Hematopoietic multipotent progenitor cell treated with erythropoietin and hydrocortisone succinate and interleukin-3 and kit ligand, for 4 days (in vitro differentiated cells): Measurements from ENCODE around the gene FKBP10.
"Not testable (repeated sequence)": the region's sequence is repeated elsewhere in the genome, so short reads cannot be mapped to it uniquely, and the experiment has no call there.

Experiments
- DNase-seq: peaks from one replicate; pipeline ENCODE4 v3.0.0-alpha.2; 2015

FKBP10 gene

DNA sequence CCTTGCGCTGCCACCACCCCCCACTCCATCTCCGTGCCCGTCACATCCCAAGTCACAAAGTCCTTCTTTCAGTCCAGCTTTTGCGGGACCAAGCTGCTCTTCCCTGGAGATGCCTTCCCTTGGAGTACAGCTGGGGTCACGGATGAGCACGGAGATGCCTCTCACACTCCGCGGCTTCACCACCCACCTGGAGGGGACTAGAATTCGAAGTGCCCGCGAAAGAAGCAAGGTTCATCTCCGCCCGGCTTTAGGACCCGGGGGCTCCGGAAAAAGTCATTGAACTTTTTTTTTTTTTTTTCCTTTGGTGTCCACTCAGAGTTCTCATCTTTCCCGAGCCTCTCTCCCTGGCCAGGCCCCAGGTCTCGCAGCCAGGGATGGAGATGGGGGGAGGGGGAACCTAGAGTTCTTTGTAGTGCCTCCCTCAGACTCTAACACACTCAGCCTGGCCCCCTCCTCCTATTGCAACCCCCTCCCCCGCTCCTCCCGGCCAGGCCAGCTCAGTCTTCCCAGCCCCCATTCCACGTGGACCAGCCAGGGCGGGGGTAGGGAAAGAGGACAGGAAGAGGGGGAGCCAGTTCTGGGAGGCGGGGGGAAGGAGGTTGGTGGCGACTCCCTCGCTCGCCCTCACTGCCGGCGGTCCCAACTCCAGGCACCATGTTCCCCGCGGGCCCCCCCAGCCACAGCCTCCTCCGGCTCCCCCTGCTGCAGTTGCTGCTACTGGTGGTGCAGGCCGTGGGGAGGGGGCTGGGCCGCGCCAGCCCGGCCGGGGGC, at the start of gene FKBP10:
TSS of gene FKBP10 (plus strand) at position 624 of the 771 bp plus-strand sequence. CDS start at position 655, 31 bp downstream.
- peak; percentile 66 for DNase-seq

GRCh38 chr17:41763327-41763726, 49.5 kb upstream of the FKBP10 start:
- no peak for DNase-seq

GRCh38 chr17:41766135-41766534, 46.7 kb upstream of the FKBP10 start:
- no peak for DNase-seq

DNA sequence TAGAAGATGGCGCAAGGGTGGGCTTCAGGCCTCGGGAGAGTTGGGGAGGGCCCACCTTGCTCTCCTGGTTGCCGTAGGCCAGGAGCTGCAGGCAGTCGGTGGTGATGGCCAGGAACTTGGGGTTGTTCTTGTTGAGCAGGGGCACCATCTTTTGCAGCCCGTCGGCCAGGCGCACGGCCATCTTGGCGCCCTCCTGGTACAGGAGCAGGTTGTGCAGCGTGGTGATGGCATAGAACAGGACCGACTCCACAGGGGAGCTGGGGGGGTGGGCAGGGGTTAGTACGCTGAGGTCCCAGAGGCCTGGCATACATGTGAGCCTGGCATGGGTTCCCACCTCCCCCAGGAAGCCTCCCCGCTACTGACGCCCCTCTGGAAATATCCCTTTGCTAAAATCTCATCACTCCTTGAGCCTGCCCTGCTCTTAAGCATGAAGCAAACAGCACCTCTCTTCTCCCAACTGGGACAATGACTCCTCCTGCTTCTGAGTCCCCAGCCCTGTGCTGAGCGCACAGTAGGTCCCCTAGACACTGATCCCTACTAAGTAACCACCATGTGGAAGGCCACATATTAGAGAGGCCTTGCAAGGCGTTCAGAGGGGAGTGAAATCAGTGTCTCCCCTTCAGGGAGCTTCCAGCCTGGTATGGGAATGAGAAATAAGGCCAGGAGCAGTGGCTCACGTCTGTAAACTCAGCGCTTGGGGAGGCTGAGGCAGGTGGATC, 45.3 kb upstream of the FKBP10 start:
- no peak for DNase-seq

DNA sequence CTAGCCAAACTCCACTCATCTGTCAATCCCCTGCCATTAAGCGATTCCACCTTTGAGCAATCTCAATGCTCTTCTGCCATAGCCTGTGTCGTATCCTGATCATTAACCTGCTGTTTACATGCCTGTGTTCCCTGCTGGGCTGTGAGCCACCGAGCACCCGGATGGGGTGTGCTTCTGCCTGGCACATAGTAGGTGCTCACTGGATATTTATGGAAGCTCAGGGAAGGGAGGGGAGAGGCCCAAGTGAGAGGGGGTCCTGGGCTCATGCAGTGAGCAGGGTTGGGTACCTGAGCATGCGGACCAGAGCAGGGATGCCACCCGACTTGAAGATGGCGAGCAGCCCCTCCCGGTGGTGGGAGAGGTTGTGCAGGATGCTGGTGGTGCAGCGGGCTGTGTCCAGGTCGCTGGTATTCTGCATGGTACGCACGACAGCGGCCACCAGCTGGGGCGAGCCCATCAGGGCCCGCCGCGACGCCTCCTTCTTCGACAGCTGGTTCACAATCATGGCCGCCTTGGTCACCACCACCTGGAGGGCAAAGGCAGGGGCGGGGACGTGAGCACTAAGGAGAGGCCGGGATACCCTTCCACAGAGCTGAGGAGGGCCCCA, 44.0 kb upstream of the FKBP10 start:
- no peak for DNase-seq

- DNase-seq: no peak
These were observed 43.4 kb upstream of the FKBP10 start for GRCh38 chr17:41769346-41769862.

- no peak for DNase-seq
These were observed 42.8 kb upstream of the FKBP10 start for GRCh38 chr17:41769985-41770384.

GRCh38 chr17:41771389-41772206, 41.2 kb upstream of the FKBP10 start:
- no peak for DNase-seq

GRCh38 chr17:41772218-41772585, 40.6 kb upstream of the FKBP10 start:
- no peak for DNase-seq

GRCh38 chr17:41772586-41773189, 40.1 kb upstream of the FKBP10 start:
- no peak for DNase-seq

DNA sequence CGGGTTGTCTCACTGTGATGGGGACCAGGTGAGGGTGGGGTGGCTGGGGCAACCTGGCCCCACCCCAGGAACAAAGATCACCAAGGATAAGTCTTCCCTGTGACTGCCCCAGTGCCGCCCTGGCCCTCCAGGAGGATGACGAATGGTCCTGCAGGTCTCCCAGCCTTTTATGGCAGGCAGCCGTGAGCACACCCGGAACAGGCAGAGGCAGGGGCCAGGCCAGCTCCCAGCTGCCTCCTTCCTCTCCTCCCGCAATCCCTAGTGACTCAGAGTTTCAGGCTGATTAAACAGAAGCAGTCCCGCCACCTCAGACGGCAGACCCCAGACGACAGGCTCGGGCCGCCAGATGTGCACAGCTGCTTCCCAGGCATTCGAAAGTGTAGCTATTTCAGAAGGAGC, 39.6 kb upstream of the FKBP10 start:
- no peak for DNase-seq

DNA sequence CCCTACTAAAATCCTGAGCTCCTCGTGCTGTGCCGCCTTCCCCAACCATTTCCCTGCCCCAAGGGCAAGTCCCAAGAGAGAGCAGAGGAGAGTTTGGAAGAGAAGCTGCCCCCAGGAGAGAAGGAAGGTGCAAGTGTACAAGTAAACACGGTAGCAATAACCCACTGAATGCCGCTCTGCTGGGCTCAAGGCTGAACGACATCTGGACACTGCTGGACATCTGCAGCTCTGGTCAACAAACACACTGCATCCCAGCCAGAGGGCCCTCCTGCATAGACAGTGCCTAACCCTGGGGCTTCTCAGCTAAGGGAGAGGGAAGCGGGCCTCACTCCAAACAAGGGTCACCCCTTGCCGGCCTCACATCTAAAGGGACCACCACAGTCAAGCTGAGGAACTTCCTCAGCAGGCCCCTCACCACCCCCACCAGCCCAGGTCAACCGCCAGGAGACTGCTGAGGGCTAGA, 39.0 kb upstream of the FKBP10 start:
- DNase-seq: no peak

DNA sequence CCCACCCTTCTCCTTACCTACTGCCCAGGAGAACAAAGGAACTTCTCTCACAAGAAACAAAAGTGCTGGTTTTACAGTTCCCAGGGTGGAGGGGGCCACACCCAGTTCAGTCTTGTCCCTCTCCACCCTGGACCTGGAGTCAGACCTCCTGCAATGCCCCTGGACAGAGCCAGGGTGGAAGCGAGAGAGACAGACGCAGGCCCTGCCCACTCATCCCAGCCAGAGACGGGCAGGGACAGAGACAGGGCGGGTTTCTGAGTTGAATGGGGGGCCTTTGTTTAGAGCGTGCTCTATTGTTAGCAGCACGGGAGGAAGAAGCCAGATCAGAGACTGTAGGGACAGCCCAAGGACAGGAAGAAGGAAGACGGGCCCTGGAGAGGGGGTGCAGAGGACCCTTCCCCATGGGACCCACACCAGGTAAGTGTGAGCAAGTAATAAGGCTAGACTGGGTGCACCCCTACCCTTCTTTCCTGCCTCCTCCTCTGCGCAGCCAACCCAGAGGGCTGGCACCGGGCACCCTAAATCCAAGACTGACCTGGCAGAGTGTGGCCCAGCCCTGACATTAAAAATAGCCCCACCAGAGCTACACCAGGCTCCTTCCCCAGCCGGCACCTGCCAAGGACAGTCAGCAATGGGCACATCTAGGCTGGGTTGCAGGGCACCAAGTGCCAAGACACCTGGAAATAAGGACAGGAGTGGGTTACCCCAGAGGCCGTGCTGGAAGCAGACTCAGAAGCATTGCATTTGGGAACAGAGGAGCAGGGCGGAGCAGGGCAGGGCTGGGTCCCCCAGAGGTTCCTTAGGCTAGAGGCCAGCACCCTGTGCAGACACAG, 37.2 kb upstream of the FKBP10 start:
- DNase-seq: no peak

DNA sequence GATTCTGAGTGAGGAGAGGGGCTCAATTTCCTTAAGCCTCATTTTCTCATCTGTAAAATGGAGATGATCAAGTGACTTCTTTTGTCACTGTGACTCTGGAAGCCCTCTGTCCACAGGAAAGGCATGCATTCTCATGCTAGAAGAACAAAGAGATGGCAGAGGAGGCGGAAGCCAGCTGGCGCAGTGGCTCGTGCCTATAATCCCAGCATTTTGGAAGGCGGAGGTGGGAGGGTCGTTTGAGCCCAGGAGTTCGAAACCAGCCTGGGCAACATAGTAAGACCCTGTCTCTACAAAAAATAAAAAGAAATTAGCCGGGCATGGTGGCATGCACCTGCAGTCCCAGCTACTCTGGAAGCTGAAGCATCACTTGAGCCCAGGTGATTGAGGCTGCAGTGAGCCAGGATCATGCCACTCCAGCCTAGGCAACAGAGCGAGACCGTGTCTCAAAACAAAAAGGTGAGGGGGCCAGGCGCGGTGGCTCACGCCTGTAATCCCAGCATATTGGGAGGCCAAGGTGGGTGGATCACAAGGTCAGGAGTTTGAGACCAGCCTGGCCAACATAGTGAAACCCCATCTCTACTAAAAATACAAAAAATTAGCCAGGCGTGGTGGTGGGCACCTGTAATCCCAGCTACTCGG, 36.4 kb upstream of the FKBP10 start:
- DNase-seq: not testable (repeated sequence)

DNA sequence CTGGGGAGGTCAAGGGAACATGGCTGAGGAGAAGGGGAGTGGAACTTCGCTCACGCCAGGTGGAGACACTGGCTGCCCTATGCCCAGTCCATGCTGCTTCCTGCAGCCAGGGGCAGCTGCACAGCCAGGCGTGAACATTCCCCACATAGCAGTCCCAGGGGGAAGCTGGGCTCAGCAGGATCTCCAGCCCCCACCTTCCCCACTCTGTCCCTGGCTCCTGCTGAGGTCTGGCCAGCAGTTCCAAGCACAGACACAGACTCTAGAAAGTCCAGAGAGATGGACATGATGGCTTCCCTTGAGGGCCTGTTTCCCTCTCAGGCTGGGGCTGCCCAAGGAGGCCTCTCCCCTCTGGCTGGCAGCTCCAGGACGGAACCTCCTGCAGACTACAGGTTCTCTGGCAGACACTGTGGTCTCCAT, 35.6 kb upstream of the FKBP10 start:
- no peak for DNase-seq

- peak; percentile 51 for DNase-seq
These were observed 35.1 kb upstream of the FKBP10 start for GRCh38 chr17:41777574-41778188.

DNA sequence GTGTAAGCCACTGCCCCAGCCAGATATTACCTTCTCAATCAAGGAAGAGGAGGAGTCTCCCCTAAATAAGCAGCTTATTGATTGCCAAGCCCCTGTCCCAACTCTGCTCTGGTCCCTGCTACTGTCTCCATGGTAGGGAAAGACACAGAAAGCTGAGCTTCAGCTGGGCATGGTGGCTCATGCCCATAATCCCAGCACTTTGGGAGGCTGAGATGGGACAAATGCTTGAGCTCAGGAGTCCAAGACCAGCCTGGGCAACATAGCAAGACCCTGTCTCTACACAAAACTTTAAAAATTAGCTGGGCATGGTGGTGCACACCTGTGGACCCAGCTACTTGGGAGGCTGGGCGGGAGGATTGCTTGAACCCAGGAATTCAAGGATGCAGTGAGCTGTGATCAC, 32.9 kb upstream of the FKBP10 start:
- DNase-seq: no peak

DNA sequence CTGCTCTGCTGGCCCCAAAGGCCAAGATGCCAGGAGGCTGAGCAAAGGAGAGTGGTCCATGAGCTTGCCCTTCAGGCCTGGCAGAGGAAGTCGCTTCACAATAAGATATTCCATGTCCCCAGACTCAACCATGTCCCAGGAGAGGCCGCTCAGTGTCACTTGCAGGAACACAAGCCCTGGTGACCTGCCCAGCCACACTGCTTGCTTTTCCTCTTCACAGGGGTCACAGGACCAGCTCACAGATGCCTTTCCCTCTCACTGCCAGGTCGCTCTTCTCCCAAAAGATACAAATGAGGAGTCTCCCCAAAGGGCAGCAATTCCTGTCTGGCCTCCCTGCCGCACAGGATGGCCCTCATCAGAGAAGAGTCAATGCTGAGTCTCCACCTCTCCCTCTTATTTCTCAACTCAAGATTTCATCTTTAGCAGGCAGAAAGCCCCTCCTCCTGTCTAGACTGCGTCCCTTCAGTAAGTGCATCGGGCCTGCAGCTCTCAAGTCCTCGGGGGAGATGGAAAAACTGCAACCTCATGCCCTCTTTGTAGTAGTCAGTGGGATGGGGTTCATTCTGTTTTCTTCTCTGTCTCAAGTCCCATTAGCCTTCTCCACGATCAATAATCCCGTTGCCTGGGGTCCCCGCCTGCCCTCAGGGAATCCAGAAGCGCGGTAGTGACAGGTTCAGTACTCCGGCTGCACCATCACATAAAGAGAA, 31.2 kb upstream of the FKBP10 start:
- DNase-seq: peak; percentile 33

DNA sequence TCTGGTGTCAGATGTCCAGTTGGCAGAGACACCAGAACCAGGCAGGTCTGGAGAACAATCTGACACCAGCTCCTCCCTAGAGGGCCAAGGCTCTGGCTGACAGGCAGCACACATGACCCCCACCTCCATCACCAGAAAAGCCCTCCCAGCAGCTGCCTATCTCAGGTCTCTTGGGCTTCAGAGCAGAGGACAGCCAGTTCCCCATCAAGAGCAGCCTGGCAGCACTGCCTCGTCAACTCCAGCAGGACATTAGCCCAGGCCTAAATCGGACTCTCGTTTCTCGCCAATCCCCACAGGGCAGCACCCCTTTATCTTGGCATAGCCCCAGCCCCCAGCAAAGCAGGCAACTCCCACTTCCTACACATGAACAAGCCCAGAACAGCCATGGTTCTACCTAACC, 30.7 kb upstream of the FKBP10 start:
- no peak for DNase-seq
